HG02970 (cell line): ENCODE data around the gene CSNK1E.

Experiments used
- ATAC-seq: cut with Tn5 transposase; IDR thresholded peaks from one replicate; pipeline ENCODE4 v1.9.1; 2021; ENCODE audit warnings: mild to moderate bottlenecking, moderate library complexity, moderate number of reproducible peaks; ENCODE audit not compliant: unreplicated experiment, low FRiP score

Gene CSNK1E

GRCh38 chr22:38309614-38310517 is 7.4 kb downstream of the CSNK1E start:
- no peak for ATAC-seq

- no peak for ATAC-seq
Measured at GRCh38 chr22:38308791-38309498, 8.3 kb downstream of the CSNK1E start.

GRCh38 chr22:38305471-38306448 is 11.5 kb downstream of the CSNK1E start:
- ATAC-seq = peak; percentile 65

GRCh38 chr22:38304526-38304925 is 12.7 kb downstream of the CSNK1E start:
- no peak for ATAC-seq

- no peak for ATAC-seq
Measured at GRCh38 chr22:38303974-38304373, 13.3 kb downstream of the CSNK1E start.

GRCh38 chr22:38302906-38303305 is 14.3 kb downstream of the CSNK1E start:
- ATAC-seq = no peak

- ATAC-seq = no peak
Measured at GRCh38 chr22:38300946-38301345, 16.3 kb downstream of the CSNK1E start.

- no peak for ATAC-seq
Measured at GRCh38 chr22:38300197-38300945, 16.9 kb downstream of the CSNK1E start.

- ATAC-seq = no peak
Measured at GRCh38 chr22:38299770-38300102, 17.5 kb downstream of the CSNK1E start.

- no peak for ATAC-seq
Measured at GRCh38 chr22:38298312-38299005, 18.8 kb downstream of the CSNK1E start.

GRCh38 chr22:38296372-38296771 is 20.9 kb downstream of the CSNK1E start:
- ATAC-seq = no peak

- no peak for ATAC-seq
Measured at GRCh38 chr22:38295863-38296262, 21.4 kb downstream of the CSNK1E start.

GRCh38 chr22:38295339-38295738 is 21.9 kb downstream of the CSNK1E start:
- ATAC-seq = no peak

GRCh38 chr22:38294193-38294592 is 23.0 kb downstream of the CSNK1E start:
- ATAC-seq = no peak

GRCh38 chr22:38292694-38293093 is 24.5 kb downstream of the CSNK1E start:
- ATAC-seq = no peak

GRCh38 chr22:38291201-38291777 is 25.9 kb downstream of the CSNK1E start:
- ATAC-seq = no peak

GRCh38 chr22:38290347-38290746 is 26.9 kb downstream of the CSNK1E start:
- ATAC-seq = no peak

- ATAC-seq = no peak
Measured at GRCh38 chr22:38289583-38290082, 27.6 kb downstream of the CSNK1E start.
